Anterior cingulate cortex (tissue), 58 donors: Measurements from ENCODE around the gene RREB1.

ENCODE experiments used
- DNase-seq, 58 donors: peaks; one replicate each; lab custom pipeline; 2025; lab: John Stamatoyannopoulos, UW

The RREB1 gene

DNA sequence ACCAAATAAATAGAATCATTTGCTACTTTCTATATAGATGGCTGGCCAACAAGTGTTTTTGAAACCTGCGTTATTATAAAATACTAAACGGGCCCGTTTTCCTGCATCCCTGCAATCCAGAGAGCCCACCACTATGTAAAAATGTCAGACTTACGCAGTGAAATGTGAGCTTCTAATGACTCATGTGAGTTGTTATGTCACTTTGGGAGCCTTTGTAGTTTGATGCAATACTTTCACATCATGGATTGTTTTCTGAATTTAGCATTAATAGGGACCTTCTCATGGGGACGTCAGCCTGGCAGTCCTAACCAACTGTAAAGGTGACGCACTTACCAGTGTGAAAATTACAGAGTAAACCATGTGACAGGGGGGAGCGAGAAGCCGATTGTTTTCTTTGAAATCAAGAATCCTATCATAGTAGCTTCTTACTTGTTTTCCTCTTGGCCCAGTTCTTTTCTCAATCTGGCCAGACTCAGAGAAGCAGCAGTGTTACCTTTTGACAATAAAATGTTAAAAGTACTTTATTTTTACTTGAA lies 130.0 kb downstream of the RREB1 start:
- DNase-seq = no peak

DNA sequence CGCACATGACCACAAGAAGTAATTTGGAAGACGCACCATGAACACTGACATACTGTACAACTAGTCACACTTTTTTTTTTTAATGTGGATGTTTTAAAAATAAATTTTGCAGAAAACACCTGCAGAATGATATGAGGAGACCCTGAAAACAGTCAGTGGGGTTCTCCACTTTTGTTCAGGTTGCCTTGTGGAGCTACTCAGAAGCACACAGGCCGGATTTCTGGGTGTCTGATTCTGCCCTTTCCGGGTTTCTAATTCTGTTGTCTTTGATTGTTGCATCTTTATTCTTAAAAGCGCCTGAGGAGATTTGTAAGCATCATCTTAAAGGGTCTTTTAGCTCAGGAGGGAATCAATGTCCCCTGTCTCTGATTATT lies 130.8 kb downstream of the RREB1 start:
- DNase-seq = no peak

DNA sequence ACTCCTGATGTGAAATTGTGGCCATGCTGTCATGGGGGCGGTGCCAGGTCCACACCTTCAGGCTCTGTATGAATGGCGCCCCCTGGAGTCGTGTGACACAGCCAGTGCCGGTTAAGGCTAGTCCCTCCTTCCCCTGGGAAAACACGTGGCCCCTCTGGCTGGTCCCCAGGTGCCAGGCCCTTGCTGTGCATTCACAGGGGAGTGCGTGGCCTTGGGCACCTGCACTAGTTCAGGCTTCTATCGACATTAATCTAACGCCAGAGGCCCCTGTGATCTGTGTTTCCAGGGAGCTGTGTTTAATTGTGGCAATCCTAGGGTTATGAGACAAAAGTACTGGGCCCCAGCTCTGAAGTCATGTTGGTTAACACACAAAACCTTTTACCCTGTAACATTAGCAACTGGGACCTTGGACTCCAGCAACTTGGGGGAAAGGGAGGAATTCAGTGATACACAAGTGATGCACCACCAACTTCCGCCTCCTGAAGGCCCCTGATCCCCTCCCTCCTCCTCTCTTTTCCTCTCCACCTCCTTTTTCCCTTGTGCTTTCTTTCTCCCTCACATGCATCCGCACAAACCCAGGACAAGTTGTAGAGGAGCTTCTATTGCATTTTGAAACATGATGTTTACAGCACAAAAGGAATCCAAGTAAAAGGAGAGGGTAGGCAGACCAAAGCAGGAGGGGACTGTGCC lies 131.3 kb downstream of the RREB1 start:
- DNase-seq = peak in 46 of 58 donors; percentile 10 to 82 (median 33)

DNA sequence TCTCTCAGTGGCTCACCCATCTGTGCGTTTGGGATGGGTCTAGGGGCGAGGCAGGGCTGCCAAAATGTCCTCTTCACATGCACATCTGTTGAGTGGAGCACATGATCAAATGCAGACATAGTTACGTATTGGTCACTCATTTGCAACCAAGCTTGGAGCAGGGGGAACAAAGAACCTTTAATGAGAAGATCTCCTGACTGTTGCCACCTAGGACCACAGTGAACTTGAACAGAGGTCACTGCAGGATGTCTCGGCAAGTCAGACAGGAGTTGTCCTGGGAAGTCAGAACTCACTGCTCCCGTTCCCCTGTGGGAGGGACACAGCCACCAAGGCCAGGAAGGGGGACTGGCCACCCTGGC lies 131.8 kb downstream of the RREB1 start:
- DNase-seq = no peak

DNA sequence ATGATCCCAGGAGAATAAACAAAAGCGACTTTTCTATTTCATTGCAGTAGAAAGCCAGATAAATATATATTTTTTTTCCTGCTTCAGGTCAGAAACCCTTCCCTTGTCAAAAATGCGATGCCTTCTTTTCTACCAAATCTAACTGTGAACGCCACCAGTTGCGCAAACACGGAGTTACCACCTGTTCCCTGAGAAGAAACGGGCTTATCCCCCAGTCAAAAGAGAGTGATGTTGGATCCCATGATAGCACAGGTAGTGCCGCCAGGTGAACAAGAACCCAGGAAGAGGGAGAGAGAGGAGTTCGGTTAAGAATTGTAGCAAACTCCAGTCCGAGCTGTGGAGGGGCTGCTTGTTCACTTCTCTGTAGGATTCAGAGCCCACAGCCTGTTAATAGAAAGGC lies 132.6 kb downstream of the RREB1 start:
- no peak for DNase-seq

DNA sequence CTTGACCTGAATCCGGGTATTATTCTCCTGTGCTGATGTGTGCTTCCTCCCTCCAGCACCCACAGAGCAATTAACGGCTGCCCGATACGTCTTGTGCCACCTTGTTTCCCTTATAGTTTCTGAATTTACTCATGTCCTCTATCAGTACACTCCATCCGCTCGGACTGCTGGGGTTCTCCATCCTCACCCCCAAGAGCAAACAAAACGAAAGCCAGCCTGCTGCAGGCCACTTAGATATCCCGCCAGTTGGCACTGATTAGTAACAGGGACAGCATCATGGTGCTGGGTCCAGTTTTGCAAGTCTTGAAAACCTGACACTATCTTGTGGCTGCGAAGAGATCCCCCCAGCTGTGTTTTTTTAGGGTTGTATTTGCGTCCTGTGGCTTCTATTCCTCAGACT lies 133.4 kb downstream of the RREB1 start:
- DNase-seq = no peak

DNA sequence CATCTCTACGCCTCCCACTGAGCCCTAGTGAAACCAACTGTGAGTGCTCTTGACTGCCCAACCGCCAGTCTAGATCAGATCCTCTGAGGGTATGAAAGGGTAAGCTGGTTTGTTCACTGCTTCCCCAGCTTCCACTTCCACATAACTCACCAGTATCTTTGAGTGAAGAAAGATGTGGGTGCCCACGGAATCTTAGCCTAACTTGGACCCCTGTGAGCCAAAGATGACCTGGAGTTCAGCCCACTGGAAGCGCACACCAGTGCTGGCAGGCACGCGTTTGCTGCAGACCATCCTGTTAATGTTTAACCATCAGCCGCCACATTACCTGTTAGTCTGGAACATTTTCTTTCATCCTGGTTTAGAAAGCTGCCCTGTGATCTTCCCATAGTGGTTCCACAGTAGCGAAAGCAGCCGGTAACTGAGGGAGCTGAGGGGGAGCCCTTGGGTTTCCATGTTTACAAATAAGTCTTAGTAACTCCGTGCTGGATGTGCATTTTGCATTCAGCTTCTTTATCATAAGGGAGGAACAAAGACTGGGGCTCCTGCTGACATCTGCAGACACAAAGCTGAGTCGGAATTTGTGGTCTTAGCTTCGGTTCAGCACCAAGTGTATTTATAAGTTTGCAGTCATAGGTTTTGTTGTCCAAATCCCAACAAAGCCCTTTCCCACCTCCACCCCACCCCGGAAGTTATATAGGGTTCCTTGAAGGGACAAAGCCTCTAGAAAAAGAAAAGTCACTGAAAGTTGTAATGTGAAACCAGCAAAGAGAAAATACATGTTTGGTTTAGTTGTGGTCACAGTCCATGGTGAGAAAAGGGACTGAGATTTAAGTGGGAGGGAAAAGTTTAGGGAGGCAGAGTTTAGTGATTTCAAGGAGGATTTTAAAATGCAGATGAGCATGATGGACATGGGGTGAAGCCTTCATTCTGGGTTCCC lies 134.2 kb downstream of the RREB1 start:
- no peak for DNase-seq

DNA sequence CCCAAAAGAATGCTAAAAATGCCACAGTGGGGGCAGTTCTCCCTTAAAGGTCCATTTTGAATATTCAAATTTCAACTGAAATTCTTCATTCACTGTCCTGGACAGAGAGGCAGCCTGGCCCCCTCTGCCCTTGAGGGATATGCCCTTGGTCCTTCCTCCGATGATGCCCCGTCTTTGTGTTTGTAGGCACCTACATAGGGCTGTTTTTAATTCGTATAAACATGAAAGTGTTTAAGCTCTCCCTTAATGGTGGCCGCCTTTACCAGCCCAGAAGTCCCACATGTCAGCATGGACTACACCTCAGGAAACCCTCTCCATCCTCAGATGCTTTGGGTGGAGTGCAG lies 135.0 kb downstream of the RREB1 start:
- DNase-seq = no peak

DNA sequence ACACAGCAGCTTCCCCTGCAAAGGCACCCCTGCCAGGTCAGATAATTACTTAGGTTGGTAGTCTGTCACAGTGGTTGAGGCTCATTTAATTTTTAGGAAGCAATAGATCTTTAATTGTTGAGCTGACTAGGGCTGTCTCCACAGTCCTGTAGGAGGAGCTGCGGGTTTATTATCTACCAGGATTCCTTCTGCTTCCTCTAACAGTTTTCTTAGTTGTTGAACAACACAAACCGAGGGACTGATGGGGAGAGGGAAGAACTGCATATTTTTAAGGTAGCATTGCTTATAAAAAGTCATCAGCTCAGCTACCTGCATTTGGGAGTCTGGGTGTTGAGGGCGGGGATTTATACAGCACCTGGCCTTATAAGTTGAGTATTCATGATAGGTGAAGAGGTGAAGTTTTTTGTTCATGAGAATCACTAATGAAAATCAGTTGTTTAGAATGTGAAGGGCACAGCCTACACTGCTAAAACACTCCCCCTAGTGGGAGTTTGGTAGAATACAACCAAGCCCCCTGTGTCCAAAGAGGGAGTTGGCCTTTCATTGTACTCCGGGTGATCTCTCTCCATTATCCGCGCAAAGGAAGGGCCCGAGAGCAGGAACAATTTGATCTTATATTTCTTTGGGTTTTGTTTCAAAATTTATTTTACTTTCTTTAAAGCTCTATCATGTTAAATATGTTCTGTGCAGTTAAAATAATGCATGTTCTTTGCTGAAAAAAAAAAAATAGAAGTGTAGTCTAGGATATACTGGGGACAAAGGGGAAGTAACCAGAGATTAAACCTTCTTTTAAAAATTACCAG lies 135.6 kb downstream of the RREB1 start:
- DNase-seq = peak in 22 of 58 donors; percentile 5 to 61 (median 22)

DNA sequence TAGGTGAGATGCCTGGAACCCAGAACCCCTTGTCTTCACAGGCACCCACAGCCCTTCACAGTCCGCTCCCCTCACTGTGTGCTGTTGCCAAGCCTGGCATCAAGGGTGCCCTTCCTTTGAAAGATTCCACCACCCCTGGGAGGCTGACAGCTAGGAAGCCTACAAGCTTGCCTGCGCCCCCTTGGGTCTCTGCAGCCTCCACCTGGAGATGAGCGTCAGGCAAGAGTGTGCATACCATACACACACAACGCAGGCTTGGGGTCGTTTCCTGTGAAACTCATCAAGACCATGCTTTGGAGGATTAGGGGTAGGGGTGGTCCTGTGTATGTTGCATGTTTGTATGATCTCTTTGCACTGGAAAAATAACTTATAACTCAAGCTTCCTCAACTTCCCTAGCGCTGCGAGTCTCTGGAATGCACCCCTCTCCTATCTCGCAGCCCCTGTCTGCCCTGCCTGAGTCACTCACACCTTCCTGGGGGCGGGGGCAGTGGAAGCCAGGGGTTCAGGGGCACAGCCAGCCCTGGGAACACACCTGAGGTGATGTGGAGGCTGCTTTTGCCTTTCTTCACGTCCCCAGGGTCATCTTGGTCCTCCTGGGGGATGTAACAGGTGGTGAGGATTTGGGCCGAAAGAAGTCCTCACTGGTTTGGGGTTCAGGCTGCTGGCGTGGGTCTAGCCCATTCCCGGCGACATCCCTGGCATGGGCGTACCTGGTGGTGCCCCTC lies 138.1 kb downstream of the RREB1 start:
- no peak for DNase-seq

DNA sequence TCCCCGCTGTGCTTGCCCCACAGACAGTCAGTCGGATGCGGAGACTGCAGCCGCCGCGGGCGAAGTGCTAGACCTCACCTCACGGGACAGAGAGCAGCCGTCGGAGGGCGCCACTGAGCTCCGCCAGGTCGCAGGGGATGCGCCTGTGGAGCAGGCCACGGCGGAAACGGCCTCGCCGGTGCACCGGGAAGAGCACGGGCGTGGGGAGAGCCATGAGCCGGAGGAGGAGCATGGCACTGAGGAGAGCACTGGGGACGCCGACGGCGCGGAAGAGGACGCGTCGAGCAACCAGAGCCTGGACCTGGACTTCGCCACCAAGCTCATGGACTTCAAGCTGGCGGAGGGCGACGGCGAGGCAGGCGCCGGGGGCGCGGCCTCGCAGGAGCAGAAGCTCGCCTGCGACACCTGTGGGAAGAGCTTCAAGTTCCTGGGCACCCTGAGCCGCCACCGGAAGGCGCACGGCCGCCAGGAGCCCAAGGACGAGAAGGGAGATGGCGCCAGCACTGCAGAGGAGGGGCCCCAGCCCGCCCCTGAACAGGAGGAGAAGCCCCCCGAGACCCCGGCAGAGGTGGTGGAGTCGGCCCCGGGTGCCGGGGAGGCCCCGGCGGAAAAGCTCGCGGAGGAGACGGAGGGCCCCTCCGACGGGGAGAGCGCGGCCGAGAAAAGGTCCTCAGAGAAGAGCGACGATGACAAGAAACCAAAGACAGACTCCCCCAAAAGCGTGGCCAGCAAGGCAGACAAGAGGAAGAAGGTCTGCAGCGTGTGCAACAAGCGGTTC lies 138.8 kb downstream of the RREB1 start:
- no peak for DNase-seq

DNA sequence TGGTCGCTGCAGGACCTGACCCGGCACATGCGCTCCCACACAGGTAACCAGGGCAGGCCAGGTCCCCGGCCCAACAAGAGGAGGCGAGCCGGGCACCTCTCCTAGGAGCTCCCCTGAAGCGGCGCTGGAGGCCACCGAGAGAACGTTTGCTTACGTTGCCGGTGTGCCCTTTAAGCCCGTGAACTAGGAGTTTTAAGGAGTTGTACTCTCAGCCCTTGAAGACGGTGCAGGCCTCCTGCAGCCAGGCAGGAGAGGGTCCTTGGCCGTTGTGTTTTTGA lies 139.4 kb downstream of the RREB1 start:
- no peak for DNase-seq

DNA sequence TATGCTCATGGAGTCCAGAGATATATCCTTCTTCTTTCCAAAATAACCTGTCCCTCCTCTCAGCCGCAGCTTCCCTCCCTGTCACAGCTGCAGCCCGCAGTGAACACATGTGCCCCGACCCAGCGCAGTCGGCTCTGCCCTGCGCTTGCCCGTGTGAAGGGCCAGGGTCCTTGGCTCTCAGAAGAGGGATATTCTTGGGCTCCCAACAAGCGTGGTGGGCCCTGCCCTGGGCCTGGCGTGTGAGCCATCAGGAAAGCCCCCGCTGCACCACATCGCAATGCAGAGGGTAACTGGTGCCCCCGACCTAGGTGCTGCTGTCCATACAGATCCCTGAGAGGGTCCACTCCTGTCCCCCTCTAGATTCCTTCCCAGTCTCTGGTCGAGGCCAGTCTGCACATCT lies 140.1 kb downstream of the RREB1 start:
- DNase-seq = no peak

DNA sequence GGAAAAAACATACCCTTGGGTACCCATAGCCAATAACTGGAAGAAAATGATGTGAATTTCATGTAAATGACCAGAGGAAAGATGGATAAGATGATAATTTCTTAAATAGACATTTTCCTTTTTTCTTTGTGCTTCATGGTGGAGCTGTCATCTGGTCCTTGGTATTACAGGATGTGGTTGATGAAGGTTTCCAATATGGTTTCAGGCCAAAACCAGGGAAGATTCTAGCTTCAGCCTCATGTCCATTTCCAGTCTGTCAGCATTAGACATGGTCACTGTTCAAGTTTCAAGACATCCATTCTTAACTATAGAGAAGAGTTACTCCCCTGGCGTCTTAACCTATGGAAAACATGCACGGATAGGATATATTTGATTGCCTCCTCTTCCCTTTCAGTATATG lies 141.6 kb downstream of the RREB1 start:
- no peak for DNase-seq

DNA sequence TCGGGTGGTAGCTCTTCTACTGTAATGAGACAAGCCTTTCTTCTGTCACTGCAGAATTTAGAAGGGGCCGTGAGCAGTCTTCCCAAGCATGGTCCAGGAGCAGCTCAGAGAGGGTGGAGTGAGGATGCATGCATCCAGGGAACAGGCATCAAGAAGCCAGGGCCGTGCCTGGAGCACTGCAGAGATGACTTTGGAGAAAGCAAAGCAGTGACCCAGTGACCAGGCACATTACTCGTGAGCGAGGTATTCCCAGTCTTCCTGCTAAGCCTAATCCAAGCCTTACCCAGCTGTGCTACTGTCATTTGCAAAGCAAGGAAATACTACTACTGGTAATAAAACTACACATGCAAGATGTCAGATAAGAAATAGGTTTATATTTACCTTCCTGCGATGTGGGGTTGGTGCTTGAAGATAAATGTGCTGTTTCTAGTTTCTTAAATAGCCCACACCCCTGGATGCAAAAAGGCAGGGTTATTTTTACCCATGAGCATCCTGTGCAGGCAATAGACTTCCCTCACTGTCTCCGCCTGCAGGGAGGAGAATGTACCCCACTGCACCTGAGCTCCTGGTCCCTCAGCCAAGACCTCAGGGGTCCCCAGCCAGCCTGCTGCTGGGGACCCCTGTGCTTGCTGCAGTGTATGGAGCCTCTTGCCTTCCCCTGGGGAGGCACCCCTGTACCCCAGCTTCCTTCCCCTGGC lies 142.3 kb downstream of the RREB1 start:
- no peak for DNase-seq

DNA sequence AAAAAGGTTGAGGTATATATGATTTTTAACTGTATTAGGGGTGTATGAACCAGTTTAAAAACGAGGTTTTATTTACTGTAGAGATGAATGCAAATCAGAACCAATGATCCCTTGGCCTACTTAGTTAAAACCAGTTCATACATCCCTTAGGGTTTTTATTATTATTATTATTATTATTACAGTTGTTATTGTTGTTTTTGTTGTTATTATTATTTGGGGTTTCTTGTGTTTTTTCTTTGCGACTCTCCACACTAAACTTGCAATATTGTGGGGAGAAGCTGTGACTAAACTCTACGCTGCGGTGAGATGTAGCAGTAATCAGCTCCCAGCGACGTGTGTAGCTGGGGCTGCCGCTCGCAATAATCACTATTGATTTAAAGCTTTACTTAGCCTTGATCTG lies 143.1 kb downstream of the RREB1 start:
- DNase-seq = no peak

DNA sequence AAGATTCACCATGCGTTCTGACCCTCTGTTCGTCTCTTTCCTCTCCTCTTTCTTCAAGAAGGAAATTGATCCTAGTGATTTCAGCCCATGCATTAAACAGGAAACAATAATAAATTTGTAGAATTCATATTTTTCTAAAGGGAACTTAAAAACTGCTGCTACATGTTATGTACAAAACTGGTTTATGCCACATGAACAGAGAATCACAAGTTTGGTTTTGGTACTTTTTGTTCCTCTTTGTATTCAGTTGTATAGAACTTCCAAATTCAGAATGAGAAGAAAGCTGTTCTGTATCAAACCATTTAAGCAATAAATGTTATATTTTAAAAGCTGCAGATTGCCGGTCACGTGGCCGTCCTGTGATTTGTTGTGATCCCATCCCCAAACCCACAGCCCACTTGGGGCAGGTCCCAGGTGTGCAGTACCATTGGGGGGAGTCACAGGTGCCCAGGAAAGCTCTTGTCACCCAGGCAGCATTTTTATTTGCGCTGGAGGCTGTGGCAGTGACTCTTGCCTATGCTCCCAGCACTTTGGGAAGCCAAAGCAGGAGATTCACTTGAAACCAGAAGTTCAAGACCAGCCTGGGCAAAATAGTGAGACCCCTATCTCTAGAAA lies 144.0 kb downstream of the RREB1 start:
- no peak for DNase-seq

DNA sequence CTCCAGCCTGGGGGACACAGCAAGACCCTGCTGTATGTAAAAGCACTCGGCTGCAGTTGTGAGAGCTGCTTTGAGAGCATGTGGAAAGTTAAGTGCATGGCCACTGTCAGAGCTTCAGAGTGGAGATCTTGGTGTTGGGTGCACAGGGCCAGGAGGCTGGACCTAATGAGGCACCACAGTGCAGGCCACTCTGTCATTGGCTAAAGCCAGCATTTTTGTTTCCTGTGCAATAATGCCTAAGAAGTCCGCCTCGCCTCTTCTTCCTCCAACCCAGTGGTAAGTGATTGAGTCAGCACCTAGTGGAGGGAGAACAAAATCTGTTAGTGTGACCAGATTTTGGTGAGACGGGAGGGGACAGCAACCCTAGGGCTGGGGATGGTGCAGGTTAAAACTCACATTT lies 144.6 kb downstream of the RREB1 start:
- DNase-seq = no peak
